SHP77 (cell line): ENCODE measurements around the gene PARK7.
"Not testable (repeated sequence)": the region's sequence is repeated elsewhere in the genome, so short reads cannot be mapped to it uniquely, and the experiment has no call there.

Experiments
- DNase-seq, 2 experiments: peaks; one replicate each; lab custom pipeline; 2025; lab: John Stamatoyannopoulos, UW

The PARK7 gene

GRCh38 chr1:7961216-7962013 is at the start of gene PARK7:
PARK7 (plus strand) TSS chr1:7961711; CDS start chr1:7962786, 1,075 bp downstream.
- peak; percentile 96 to 97 for DNase-seq

GRCh38 chr1:7912145-7912544 is 49.4 kb upstream of the PARK7 start:
- DNase-seq: no peak

DNA sequence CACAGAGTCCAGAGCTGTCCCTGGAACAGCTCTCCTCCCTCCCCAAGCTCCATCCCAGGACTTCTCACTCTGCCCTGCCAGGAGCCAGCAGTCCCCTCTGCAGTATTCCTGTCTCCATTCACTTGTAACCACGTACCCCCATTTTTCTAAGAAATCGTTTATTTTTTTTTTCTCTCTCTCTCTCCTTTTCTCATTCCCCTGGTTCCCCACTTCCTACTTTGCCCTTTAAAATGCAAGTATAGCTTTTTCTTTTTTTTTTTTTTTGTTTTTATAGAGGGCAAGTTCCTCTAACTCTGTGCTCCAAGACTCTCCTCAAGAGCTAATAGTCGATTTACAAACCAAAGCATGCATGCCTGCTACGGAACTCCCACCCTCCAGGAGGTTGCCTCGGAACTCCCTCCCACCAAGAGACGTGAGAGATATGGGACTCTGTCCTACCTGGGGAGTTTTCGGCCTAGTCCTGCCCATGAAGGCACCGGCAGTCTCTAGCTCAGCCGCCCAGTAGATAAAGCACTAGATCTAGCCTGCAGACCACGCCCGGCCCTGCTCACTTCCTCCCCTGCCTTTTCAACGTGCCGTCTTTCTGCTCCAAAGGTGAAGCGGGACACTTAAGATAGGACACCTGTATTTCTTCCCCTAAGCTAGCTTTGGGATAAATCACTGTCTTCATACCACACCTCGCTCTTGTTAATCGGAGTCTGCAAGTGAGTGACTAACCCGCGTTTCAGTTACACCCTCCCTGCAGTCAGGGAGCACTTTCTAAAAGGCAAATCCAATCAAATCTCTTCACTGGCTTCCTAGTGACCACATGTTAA is 48.6 kb upstream of the PARK7 start:
- DNase-seq: no peak

DNA sequence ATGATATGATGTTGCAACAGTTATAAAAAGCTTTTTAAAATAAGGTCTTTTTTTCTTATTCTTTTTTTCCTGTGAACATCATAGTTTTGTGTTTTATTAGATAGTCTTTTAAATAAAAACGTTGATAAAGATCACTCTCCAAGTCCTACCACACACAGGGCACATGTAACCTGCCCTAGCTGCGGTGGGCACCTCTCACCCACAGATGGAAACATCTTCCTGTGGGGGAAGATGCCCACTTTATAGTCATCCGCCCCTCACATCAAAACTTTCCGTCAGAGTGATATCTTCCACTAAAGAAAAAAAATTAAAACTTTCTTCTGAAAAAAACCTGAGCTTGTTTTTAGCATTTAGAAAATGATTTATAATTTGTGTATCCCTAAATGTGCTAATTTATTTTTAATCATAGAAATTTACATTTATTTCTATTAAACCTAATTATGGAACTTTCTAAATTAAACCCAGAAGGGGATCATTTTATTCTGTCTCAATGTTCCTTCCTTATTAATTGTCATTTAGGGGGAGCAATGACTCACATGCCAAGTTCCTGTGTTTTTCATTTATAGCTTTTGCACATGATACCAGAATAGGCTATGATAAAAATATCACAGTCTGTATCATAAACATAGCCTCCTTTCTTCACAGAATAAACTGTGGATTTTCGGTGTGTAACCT is 45.5 kb upstream of the PARK7 start:
- no peak for DNase-seq

DNA sequence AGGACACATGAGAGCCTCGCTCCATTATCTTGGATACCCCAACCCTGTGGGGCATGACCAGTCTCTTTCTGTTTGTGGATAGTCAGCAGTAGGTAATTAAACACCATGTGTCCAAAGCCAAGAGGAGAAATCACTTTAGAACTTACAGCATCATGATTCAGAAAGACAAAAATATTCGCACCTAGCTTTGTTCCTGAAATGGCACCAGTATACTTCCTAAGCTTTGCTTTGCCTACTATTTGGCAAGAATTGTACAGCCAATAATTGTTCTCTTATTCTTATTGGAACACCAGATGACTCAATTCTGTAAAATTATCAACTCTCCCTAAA is 45.0 kb upstream of the PARK7 start:
- no peak for DNase-seq

DNA sequence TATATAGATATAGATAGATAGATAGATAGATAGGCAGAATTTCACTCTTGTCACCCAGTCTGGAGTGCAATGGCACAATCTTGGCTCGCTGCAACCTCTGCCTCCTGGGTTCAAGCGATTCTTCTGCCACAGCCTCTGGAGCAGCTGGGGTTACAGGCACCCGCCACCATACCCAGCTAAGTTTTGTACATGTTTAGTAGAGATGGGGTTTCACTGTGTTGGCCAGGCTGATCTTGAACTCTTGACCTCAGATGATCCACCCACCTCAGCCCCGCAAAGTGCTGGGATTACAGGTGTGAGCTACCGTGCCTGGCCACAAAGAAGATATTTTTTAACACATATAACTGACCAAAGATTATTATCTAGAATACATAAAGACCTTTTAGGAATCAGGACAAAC is 43.5 kb upstream of the PARK7 start:
- not testable (repeated sequence) for DNase-seq

DNA sequence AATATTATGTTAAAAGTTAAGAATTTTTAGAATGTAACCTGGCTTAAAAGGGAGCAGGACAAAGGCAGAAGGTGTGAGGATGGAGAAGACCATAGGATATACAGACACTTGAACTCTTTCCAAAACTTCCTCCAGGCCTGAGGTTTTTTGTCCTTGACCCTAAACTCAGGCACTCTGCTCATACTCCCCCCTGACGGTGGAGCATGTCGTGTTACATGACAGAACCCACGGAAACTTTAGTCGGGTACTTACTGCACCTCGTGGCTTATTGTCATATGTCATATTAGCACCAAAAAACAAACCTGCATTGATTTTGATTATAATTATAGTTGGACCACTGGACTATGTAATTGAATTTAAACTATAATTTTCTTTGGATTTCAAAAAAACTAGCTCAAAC is 41.6 kb upstream of the PARK7 start:
- DNase-seq: no peak

DNA sequence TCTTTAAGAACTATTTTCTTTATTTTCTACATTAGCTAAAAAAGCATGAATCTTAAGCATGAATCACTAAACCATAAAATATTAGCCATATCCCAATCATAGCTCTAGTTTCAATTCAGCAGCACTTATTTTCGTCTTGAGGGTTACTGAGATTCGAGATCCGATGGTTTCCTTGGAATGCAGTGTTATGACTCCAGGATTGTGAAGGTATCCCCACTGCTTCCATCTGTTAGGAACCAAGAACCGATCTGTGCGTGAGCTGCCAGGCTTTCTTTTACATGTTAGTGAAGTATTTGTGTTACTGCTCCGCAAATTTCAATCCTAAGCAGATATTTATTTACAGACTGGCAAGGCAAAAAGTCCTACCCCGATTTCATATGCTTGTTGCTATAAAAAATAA is 39.7 kb upstream of the PARK7 start:
- no peak for DNase-seq

DNA sequence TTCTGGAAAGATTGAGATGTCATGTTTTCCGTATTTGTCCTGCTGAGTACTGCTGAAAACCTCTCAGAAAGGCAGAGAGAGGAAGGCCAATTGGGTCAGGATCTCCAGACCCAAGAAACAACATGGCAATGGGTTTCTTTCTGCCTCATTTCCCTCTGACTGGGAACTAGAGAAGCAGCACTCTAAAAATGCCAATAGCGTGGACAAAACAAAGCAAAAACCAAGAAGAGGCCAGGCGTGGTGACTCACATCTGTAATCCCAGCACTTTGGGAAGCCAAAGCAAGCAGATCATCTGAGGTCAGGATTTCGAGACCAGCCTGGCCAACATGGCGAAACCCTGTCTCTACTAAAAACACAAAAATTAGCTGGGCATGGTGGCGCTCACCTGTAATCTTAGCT is 39.2 kb upstream of the PARK7 start:
- no peak for DNase-seq

DNA sequence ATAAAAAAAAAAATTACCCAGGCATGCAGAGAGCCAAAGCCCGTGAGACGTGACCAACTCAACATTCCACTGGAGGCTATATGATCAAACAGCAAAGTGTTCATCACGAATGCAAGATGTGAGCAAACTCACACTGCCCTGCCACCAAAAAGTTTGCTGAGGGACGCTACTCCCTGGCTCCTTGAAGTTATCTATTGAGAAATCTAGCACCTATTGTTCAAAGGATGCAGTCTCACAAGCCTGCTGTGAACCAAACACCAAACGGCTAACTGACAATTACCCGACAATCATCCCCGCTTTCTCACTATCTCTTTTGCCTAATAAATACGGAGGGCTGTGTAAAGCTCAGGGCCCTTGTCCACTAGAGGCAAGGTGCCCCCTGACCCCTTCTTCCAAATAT is 34.5 kb upstream of the PARK7 start:
- not testable (repeated sequence) for DNase-seq

GRCh38 chr1:7928247-7928646 is 33.3 kb upstream of the PARK7 start:
- DNase-seq: no peak

- no peak for DNase-seq
Observed at GRCh38 chr1:7929637-7930036, 31.9 kb upstream of the PARK7 start.

DNA sequence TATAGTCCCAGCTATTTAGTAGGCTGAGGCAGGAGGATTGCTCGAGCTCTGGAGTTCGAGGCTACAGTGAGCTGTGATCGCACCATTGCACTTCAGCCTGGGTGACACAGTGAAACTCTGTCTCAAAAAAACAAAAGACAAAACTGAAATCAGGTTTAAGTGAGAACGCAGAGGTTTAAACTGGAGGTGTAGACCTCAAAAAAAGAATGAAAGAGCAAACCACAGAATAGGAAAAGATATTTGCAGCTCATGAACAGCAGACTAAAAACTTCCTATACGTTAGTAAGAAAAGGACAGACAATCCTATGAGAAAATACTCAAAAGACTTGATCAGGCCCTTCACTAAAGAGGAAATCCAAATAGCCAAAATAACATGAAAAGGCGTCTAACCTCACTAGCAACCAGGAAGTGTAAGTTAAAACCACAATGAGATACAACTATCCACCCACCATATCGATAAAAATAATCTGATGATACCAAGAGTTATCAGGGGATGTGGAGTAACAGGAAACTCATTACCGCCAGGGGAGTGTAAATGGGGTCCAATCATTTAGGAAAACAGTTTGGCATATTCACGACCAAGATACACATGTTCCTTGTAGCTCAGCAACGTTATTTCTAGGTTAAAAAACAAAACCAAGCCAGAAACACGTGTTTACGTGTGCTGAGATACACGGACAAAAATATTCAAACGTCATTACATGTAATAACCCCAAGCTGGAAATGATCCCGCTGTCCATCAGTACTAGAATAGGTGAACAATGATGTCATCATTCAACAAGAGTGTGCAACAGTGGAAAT is 30.7 kb upstream of the PARK7 start:
- DNase-seq: no peak

- DNase-seq: no peak
Observed at GRCh38 chr1:7931446-7931812, 30.1 kb upstream of the PARK7 start.

DNA sequence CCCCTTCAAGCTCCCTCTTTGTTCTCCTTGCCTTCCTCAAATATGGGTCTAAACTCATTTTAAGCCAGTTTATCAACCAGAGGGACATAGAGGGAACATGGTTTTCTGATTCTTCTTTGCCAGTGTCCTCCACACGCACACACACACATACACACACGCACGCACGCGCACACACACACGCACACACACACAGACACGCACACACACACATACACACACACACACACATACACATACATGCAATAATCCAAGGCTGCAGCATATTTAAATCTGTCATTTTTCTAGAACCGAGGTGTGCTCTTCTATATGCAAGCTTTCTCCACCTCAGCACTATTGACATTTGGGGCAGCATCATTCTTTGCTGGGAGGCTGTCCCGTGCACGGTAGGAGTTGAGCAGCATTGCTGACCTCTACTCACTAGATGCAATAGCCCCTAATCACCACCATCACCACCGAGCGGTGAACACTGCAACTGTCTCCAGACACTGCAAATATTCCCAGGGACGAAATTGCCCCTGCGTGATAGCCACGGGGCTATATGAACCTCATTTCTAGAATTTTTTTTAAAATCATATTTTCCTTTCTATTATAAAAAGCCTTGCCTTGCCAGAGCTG is 28.9 kb upstream of the PARK7 start:
- DNase-seq: no peak

- DNase-seq: no peak
Observed at GRCh38 chr1:7938070-7938469, 23.4 kb upstream of the PARK7 start.

DNA sequence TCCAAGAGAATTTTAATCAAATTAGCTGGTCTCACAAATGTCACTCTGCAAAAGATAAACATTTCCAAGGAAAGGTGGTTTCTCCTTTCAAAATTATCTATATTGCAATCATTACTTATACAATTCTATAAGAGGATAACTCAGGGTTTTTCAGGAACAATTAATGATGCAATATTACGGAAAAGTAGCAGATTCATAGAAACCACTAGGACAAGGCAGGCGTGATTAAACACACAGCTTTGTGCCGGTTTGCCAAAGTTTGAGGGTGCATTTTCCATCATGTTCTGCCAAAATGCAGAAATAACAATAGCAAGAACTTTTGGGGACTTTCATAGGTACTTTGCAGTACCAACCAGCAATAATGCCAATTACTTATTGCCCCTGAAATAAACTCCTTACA is 21.5 kb upstream of the PARK7 start:
- DNase-seq: no peak

DNA sequence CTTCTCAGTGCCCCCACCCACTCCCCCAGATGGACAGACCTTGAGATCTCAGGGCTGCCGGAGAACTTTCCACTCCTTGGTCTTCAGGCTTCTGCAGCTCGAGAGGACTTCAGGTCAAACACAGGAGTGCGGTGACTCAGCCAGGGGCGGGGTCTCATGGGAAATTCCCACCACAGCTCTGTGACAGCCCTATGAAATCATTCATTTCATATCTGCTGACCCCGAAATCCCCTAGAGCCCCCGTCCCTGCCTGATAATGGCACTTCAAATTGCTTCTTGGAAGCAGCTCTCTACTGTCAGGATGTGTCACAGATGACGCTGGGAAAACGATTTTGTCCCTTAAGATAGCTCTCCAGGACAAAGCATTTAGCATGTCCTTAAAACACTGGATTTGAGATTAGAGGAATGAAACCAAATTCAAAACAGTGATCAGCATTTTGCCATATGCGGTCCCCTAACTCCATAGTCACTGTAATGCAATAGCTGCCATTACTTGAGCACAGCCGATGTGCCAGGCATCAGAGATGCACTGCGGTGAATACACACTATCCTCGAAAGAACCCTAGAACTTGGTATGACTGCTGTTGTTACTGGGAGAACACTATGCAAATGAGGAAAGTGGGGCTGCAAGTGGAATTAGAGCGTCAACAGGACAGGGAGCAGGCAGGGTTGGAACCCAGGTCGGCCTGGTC is 20.6 kb upstream of the PARK7 start, which contains the start of gene TNFRSF9:
TNFRSF9 (minus strand) TSS at position 95 of the 692 bp plus-strand sequence. CDS start 845 bp downstream, outside the sequence.
- DNase-seq: no peak

- DNase-seq: no peak
Observed at GRCh38 chr1:7941437-7941793, 20.1 kb upstream of the PARK7 start.

GRCh38 chr1:7942214-7942921 is 19.1 kb upstream of the PARK7 start:
- DNase-seq: no peak
